NCI-H226 (cell line): ENCODE data around the gene RPP38.

Experiments
- DNase-seq: peaks from one replicate; pipeline ENCODE4 v3.0.0-alpha.2; 2015

Gene RPP38, protein sequence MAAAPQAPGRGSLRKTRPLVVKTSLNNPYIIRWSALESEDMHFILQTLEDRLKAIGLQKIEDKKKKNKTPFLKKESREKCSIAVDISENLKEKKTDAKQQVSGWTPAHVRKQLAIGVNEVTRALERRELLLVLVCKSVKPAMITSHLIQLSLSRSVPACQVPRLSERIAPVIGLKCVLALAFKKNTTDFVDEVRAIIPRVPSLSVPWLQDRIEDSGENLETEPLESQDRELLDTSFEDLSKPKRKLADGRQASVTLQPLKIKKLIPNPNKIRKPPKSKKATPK

DNA sequence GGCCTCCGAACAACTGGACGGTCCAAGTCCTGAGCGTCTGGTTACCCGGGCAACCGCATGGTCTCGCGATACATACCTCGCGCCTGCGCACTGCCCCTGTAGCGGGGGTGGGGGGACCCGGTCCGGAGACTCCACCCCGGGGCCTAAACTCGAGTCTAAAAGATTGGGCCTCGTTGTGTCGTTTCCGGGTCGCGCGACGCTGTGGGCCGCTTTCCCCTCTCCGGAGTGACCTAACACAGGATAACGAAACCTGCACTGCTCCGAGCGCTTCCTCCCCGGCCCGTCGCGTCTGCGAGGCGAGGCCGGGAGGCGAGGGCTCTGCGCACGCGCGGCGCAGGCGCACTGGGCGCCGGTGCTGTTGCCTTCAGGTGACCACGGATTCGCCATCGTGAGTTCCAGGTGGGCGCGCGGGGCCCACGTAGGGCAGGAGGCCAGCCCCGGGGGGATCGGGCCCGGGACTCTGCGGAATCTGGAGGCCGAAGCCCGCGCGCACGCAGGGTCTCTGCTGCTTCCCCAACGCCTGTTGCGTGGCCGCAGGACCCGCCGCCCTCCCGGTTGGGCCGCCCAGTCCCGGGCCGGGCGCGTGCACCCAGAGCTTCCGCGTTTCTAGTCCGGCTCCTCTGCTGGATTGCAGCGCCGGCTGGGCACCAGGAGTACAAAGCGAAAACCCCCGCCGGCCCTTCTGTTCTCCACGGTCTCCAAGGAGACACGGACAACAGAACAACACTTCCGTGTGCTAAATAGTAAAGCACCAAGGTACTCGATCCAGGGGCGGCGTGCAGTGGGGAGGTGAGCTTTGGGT is at the start of gene RPP38:
RPP38 (plus strand) TSS at position 345 of the 802 bp plus-strand sequence. CDS start 5,960 bp downstream, outside the sequence.
- DNase-seq, result peak; percentile 93

DNA sequence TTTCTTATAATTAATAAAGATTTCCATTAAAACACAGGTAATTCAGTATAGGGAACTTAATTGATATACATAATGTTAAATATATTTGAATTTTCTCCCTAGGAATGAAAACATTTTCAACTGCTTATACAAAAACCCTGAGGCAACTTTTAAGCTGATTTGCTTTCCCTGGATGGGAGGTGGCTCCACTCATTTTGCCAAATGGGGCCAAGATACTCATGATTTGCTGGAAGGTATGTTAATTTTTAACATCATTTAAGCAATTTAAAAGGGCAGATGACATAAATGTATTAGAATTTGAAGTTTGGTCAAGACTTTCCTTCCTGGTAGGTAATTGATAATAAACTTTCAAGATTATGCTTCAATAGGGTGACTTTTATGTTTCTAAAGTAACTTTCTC is 47.6 kb upstream of the RPP38 start:
- DNase-seq, result no peak

DNA sequence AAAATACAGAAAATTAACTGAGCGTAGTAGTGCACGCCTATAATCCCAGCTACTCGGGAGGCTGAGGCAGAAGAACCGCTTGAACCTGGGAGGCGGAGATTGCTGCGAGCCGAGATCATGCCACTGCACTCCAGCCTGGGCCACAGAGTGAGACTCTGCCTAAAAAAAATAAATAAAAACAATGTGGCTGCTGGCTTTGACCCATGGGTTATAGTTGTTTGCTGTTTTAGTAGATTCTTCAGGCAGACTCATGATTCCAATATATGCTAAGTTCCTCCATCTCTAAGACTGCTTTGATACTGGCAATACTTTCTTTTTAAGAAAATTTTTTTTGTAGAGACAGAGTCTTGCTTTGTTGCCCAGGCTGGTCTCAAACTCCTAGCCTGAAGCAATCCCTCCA is 45.0 kb upstream of the RPP38 start:
- no peak for DNase-seq

DNA sequence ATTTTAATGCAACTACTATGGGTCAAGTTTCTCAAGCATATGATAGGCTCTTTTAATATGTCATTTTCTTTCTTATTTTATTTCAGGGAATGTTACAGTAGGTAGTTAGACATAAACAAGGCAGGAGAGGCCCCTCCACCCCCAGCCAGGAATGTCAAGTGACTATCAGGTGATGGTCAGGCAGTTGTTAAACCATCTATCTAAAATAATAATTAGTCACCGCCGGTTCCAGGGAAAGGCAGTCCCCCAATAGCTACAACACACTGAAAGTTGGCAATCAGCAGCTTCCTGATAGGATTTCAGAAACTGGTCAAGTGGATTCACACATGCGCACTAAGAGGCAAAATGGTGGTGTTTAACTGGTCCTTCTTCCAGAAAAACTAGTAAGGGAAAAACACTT is 44.1 kb upstream of the RPP38 start:
- no peak for DNase-seq

DNA sequence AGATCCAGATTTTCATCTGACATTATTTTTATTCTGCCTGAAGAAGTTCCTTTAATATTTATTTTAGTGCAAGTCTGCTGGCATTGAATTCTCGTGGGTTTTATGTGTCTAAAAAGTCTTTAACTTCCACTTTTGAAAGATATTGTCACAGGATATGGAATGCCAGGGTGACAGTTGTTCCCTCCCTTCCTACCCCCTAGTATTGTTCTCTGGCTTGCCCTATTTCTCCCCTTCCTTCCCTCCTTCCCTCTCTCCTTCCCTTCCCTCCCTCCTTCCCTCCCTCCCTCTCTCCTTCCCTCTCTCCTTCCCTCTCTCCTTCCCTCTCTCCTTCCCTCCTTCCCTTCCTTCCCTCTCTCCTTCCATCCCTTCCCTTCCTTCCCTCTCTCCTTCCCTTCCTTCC is 38.5 kb upstream of the RPP38 start:
- no peak for DNase-seq

DNA sequence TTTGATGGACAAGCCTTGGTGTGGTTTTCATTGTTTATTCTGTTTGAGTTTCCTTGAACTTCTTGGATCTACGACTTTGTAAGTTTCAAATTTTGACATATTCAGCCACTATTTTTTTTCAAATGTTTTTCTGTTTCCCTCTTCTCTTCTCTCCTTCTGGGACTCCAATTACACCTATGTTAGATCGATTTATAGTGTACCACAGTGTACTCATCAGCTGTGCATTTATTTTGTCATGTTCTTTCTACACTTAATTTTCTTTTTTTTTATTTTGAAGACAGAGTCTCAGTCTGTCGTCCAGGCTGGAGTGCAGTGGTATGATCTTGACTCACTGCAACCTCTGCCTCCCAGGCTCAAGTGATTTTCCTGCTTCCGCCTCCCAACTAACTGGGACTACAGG is 37.2 kb upstream of the RPP38 start:
- DNase-seq, result no peak

DNA sequence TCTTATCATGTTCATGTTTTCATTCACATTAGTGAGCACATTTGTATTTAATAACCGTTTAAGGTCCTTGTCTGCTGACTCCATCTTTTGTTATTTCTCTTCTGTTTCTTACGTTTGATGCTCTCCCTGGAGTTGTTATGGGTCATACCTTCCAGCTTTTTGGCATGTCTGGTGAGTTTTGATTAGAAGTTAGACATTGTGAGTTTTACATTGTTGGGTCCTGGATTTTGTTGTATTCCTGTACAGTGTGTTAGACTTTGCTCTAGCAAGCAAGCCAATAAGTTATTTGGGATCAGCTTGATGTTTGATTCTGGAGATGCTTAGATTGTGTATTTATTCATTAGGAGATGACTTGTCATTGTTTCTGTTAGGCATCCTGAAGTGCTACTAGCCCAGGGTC is 36.5 kb upstream of the RPP38 start:
- DNase-seq, result no peak

DNA sequence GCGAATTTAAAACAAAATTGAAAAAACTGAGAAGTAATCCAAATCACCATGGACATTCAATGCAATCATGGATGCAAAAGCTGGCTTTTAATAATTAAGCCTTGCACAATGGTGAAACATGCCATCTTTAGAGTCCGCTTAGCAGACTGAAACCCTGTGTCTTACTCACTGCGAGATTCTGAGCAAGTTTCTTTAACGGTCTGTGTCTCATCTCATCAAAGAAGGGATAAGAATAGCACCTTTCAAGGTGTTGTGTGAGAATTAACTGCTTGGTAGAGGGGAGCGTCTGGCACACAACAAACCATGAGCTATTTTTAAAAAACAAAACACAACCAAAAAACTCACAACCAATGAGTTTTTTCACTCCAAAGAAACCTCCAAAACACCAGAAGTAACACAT is 30.0 kb upstream of the RPP38 start:
- no peak for DNase-seq

DNA sequence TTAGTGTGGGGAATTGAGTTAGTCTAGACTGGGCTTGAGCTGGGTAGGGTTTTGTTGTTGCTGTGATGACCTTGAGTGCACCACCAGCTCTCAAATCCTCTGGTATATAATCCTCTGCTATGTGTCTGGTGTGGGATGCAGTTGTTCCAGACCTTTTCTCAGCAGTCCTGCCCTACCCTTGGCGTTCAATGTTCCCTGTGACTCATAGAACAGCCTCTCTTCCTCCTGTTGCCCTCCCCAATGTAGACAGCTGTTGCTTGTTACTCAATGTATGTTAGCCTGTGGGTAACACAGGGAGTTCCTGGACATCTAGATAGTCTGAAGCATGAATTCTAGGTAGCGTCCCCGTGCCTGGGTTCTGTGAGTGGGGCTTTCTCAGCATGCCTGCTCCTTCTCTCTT is 28.4 kb upstream of the RPP38 start:
- DNase-seq, result peak; percentile 32

DNA sequence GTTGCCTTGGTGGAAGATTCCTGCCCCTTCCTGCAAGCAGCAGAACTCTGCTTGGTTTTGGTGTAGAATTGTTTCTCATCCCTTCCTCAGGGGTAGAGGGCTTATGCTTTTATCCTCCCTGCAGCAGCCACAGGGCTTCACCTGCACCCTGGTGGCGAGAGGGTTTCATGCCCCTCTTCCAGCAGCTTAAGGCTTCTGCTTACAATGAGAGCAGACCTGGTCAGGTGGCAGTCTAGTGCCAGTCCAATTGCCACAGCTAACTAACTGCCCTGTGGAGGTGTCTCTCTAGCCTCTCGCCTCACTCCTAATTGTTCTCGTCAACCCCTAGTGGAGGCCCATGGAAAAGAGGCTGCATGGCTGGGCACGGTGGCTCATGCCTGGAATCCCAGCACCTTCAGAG is 27.9 kb upstream of the RPP38 start:
- no peak for DNase-seq

DNA sequence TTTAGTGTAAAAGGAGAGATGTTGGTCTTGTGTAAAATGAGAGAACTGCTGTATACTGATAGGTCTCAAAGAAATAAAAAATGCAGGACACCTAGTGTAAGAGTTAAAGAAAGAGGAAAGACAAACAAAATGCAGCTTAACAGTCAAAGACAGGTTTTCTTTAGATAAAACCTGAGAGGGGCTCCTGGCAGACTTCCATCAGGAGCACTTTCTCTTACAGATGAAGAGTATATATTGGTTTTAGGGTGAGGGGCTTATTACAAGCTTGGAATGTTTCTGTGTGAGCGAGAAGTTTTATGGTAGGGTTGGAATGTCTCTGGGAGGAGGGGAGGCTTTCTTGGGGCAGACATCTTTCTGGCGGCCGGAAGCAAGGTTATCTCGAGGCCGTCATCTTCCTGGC is 24.8 kb upstream of the RPP38 start:
- no peak for DNase-seq

DNA sequence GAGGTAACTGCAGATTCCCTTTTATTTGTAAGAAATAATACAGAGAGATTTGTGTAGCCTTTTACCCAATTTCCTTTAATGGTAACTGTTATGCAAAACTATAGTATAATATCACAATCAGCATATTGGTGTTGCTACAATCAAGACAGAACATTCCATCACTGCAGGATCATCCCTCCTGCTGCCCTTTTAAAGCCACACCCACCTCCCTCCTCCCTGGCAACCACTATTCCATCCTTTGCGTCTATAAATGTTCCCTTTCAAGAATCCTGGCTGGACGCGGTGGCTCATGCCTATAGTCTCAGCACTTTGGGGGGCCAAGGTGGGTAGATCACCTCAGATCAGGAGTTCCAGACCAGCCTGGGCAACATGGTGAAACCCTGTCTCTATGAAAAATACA is 21.7 kb upstream of the RPP38 start:
- no peak for DNase-seq

DNA sequence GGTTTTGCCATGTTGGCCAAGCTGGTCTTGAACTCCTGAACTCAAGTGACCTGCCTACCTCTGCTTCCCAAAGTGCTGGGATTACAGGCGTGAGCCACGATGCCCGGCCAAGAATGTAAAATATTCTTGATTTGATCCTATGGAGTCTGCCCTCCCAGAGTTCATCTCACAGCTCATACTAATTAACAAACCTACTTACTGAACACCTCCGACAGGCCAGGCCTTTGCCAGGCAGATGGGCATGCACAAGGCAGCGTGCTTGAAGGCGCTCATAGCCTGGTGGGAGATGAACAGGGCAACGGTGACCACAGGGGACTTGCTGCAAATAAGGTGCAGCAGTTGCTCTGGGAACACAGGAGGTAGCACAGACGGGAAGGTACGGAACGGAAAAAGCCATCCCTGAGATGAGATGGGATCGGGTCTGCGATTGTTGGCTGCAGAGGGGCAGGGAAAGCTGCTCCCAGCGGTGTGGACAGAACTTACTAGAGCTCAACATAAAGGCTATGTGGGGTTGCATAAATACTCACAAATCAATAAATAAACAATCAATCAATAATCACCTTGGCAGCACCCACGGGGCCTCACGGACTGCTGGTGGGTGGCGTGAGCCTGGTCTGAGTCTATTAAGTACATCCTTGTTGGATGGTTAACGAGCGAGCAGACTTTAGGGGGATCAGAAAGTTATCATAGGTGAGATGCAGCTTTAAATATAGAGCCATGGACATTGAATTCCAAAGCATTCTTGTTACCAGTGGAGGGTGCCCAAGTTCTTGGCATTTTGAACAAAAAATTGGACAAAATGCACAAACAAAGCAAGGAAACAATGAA is 13.3 kb upstream of the RPP38 start:
- DNase-seq, result no peak

DNA sequence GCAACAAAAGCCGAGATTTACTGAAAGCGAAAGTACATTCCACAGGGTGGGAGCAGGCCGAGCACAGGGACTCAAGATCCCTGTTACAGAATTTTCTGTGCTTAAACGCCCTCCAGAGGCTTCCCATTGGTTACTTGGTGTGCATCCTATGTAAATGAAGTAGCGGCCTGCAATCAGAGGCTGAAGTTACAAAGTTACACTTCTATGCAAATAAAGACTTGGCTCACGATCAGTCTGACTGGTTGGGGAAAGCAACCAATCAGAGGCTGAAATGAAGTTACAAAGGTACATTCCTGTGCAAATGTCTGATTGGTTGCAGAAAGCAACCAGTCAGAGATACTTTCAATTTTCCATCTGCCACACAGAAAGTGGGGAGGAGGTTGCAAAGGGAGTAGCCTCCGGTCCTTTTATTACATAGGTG is 12.6 kb upstream of the RPP38 start:
- DNase-seq, result peak; percentile 99

DNA sequence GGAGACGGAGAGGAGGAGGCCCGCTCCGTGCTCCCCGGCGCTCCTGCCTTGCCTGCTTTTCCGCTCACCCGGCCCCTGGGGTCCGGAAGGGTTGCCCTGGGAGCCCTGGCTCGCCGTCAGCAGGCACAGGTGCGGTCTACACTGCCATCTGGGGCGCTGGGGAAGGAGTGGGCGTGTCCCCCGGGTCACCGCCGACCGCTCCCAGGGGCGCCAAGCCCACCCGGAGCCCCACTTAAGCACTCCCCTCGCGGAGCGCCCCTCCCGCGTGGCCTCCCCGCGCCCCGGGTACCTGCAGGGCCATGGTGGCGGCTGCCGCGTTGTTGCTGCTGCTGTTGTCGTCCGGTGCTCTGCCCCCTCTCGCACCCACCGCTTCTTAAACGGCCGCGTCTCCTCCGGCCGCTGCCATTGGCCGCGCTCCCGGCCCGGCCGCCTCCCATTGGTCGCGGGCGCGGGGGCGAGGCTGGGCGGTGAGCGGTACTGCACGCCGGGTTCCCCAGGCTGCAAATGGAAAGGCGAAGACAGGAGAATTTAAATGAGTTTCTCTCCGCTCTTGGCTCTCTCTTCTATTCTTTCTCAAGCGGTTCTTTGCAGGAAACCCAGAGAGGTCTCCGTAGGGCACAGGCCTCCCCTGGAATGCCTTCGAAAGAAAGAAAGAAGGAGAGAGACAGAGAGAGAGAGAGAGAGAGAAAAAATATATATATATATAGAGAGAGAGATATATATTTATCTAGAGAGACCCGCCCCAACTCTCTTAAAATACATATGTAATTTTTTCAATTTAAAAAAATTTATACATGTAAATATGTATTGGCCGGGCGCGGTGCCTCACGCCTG is 8.5 kb upstream of the RPP38 start, which contains the start of gene ACBD7:
ACBD7 (minus strand) TSS at position 349 of the 834 bp plus-strand sequence; CDS start at position 301, 48 bp downstream.
- peak; percentile 87 for DNase-seq

DNA sequence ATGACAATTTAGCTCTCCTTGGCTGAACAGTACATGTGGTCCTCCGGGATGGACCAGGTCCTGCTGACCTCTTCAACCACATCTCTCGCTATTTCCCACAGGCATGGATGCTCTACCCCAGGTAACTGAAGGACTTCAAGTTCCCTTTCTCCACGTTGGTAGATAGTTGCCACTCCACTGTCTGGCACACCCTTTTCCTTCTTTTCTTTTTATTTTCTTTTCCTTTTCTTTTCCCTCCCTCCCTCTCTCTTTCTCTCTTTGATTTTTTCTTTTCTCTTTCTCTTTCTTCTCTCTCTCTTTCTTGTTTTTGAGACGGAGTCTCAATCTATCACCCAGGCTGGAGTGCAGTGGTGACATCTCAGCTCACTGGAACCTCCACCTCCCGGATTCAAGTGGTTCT is 5.7 kb upstream of the RPP38 start:
- DNase-seq, result no peak

DNA sequence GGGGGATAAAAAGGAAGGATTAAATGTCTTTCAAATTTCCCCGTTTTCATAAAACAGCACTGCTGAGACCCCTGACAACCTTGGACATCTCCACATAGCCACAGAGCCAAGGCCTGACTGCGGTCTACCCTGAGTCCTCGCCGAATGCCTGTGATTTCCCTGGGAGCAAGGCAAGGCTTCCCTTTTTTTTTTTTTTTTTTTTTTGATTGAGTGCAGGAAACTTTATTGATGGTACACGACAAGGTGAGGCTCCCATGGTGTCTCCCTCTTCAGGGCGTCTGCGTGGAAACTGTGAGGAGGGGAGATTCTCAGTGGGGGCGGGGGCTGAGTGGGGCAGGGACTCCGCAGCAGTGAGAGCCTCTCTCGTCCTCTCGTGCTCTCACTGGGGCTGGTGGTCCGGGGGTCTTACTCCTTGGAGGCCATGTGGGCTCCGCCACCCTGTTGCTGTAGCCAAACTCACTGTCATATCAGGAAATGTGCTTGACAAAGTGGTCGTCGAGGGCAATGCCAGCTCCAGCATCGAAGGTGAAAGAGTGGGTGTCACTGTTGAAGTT is 4.2 kb upstream of the RPP38 start:
- no peak for DNase-seq

DNA sequence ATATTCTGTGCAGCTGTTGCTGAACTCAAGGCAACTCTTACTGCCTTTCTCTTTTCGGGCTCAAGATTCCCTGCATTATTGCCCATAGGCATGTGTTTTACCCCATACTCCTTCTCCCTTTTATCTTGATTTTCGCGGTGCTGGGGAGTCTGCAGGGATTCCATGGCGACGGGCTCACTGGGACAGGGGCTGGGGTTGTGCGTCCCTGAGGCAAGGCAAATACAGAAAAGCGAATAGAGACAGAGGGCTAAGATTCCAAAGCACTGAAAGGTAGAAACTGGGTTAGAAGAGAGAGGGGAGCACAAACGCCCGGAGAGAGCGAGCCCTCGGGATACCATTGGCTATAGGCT is 519 bp upstream of the RPP38 start:
- DNase-seq, result no peak

DNA sequence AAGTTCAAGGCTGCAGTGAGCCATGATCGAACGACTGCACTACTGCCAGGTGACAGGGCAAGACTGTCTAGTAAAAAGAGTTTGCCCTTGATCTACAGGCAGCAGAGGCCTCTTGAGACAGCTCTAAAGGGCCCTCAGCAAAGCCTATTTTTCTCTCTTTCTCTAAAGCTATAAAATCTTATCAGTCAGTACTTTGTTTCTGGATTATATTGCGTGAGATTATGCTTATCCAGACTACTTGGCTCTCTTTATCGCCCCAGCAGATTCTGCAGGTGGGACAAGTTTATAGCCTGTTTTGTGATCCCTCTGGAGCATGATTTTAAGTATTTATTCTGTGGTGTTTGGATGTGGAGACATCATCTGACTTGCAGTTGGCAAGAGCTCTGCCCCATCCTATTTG is 2.7 kb downstream of the RPP38 start:
- no peak for DNase-seq

DNA sequence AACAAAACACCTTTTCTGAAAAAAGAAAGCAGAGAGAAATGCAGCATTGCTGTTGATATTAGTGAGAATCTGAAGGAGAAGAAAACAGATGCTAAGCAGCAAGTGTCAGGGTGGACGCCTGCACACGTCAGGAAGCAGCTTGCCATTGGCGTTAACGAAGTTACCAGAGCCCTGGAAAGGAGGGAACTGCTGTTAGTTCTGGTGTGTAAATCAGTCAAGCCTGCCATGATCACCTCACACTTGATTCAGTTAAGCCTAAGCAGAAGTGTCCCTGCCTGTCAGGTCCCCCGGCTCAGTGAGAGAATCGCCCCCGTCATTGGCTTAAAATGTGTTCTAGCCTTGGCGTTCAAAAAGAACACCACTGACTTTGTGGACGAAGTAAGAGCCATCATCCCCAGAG is 6.4 kb downstream of the RPP38 start:
- no peak for DNase-seq

DNA sequence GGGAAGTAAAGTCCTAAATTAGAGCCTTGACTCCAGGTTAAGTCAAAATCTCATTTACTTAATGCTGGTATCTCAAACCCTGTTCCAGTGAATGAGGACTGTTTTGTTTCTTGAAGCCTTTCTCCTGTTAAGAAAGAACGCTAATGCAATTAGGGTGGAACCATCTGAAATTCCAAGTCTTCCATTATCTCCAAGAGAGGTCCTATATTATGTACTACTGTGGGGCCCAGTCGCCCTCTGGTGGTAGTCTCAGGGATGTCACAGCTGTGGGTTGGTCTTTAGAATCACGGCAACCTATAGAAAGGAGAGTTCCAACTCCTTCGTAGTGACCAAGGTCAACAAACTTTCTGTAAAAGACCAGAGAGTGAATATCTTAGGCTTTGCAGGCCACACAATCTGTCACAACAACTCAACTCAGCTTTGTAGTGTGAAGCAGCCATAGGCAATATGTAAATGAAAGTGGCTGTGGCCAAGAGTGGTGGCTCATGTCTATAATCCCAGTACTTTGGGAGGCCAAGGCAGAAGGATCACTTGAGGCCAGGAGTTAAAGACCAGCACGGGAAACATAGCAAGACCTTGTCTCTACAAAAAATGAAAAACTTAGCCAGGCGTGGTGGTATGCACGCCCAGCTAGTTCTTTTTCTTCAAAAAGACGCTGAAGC is 9.3 kb downstream of the RPP38 start:
- peak; percentile 41 for DNase-seq

DNA sequence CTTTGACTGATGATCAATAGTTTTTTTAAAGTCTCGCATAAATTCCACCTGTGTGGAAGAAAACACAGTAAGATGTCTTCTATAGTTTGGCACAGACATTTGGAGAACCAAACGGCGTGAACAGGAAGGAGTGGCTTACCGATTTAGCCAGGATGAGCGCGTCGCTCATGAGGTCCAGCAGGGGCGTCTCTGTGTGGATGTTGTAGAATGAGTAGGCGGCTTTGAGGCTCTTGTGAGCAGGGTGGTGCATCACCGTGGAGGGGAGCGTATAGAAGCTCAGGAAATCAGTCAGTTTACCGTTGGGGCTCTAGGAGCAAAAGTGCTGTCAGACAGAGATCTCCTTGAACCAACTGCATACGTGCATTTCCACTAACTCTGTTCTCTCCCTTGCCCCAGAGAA is 15.5 kb downstream of the RPP38 start:
- no peak for DNase-seq
